Subcutaneous adipose tissue (tissue), 4 donors: ENCODE data around the gene SLIT3. TPM values are rescaled to one million over a fixed set of nuclear protein-coding genes. Genes with fewer than 3 reads are reported as not detected.

Experiments
- total RNA-seq, 4 donors: library from RNA; depleted of rRNA; stranded (reverse); fragments of >200 nt; gene quantifications; one replicate each; pipeline ENCODE4 v1.1.0, GENCODE V29; 2016
- TF ChIP-seq, protein P1 (sequence below): fragments of 450-650 bp; IDR thresholded peaks from one replicate; pipeline ENCODE4 v1.5.1; 2016; ENCODE audit warnings: low read depth, mild to moderate bottlenecking, control low read depth, antibody characterized with exemption, moderate library complexity

SLIT3 gene
- total RNA-seq, 4 donors from 2014 or later: 48.1 to 163 (median 83.2) TPM

DNA sequence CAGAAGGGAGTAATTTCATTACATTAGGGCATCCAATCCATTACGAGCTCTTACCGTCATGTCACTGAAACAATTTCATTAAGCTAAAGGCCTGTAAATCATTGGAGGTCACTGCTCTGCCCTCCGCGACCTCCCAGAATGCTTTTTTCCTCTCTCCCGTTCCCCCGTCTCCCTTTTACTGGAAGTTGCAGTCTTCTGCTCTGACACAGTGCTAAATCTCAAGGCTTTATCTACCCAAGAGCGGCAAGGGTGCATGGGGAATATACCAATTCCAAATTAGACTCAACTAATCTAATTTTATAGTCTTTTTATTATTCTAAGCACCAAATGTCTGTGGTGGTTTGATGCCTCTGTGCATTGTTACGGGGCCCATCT lies 456.0 kb downstream of the SLIT3 start:
- TF ChIP-seq, protein P1, sequence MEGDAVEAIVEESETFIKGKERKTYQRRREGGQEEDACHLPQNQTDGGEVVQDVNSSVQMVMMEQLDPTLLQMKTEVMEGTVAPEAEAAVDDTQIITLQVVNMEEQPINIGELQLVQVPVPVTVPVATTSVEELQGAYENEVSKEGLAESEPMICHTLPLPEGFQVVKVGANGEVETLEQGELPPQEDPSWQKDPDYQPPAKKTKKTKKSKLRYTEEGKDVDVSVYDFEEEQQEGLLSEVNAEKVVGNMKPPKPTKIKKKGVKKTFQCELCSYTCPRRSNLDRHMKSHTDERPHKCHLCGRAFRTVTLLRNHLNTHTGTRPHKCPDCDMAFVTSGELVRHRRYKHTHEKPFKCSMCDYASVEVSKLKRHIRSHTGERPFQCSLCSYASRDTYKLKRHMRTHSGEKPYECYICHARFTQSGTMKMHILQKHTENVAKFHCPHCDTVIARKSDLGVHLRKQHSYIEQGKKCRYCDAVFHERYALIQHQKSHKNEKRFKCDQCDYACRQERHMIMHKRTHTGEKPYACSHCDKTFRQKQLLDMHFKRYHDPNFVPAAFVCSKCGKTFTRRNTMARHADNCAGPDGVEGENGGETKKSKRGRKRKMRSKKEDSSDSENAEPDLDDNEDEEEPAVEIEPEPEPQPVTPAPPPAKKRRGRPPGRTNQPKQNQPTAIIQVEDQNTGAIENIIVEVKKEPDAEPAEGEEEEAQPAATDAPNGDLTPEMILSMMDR: no peak

DNA sequence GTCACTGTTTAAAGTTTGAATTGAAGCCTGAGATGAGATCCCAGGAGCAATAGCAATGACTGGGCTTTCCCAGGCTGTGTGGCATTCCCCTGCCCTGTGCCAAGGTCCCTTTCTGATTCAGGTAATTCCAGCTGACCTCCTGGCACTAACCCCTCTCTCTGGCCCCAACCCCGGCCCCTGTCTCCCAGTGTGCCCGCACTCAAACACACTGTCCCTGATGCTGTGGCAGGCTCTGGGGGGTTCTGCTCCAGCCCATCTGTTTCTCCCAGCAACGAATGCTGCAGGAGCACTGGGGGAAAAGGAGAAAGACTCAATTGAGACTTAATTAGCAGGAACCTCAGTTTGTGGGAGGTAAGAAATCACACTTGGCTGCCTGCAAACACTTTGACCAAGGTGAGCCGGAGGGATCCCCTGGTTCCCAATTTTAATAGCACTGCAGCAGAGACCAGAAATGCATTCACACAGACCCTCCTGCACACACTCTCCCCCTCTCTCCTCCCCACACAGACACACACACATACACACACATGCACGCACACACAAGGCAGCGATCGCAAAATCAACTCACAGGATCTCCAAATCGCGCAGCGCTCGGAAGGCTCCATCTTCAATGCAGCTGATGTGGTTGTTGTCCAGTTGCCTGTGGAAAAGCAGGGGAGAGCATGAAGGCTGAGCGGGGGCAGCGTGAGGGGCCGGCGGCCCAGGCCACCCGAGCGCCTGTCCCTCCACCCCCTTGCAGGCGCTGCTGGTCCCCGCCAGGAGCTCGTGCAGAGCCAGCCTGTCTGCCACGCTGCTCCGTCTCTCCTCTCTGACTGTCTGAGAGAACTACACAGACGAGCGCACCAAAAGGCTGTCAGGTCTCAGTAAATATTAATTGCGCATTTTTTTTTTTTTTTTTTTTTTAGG lies 456.7 kb downstream of the SLIT3 start:
- TF ChIP-seq, protein P1: no peak

DNA sequence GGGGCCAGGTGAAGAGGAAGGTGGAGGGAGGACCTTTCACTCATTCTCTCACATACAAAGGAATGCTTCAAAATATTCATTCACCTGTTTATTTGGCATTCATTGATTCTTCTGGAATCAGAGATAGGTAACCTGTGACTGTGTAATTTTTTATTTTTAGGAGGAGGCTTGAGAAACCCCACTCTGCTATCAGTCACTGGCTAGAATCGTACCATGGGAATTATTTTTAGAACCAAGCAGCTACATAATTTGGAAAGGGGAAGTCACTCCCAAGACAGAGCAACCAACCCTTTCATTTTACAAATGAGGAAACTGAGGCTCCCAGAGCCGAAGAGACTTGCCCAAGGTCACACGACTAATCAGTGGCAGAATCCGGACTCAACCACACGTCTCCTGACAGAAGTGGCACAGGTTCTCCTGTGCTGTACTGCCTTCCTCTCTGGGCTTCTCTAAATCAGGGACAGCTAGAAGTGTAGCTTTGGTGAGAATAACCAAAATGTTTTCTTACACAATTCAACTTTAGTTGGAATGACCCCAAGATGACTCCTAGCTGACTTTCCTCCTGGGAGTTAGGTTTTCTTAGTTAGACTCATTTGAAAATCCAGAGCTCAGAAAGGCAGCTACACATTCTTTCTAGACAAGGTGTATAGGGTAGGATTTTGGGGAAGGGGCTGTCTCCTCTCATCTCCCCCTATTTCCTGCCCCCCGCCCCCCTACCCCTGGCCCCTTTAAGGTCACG lies 457.5 kb downstream of the SLIT3 start:
- TF ChIP-seq, protein P1: no peak

DNA sequence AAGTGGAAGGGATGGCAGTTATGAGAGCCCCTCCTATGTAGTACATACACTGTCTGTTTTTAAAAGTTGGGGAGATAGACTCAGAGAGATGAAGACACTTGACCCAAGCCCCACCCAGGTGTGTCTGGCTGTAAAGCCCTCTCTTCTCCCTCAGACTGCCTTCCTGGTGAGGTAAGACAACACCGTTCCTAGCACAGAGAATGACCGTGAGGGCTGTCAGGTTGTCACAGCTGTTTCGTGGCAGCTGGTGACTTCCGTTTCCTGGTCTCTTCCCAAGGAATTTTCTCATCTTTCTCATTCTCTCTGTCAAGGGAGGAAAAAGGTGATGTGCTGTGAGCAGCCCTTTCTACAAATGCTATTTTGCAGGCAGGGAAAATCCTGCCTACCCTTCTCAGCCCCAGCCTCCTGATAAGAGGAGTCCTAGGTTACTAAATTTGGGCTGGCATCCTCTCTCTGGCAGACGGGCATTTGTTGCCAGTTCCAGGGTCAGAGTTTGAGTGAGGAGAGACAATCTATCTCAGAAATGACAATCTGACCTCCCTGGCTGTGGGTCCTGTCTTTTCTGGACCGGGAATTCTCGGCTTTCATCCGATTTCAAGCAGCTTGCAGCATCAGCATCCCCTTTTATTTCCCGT lies 458.3 kb downstream of the SLIT3 start:
- TF ChIP-seq, protein P1: no peak

DNA sequence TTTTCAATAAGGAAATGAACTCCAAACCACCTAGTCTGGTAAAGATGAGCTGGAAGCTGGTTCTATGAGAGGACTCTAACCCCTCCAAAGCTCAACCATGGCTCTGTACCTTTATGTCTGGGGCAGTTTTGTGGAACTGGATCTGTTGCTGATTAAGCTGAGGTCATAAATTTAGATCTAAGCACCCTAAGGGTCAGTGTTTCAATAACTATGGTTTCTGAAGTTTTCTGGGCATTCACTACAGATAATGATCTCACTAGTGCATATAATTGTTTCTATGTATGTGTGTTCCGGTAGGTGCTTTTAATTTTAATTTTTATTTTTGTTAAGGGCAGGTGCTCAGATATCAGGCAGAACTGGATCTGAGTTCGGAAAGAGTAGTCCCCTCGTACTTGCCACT lies 463.1 kb downstream of the SLIT3 start:
- TF ChIP-seq, protein P1: no peak

DNA sequence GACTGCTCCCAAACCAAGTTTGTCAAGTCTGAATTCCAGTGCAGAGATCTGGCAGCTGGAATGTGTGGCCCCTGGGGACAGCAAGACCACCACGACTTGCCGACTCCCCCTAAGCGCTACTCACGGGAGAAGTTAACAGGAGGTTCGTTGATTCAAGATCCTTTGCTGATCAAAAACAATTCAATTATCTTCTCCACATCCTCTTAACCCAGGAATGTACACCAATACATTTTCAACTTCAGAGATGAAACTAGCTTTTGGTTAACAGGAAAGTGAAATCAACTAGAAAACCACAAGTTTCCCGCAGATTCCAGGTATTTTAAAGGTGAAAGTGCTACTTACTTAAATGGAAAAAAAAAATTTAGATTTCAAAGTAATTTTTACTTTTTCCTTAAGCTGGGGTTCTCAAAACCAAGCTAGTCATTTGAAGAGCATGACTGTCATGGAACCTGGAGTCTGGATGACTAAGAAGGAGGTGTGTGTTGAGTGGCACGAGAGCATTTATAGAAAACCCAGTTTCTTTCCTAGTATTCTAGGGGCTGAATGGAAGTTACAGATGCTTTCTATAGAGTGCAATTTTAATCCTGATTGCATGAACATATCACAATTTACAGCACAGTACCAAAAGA lies 464.2 kb downstream of the SLIT3 start:
- TF ChIP-seq, protein P1: no peak
